Neural progenitor cell (in vitro differentiated cells): ENCODE measurements around the gene SFMBT1. TPM values are rescaled to one million over a fixed set of nuclear protein-coding genes. Genes with fewer than 3 reads are reported as not detected.

Experiments
- DNase-seq: peaks from one replicate; pipeline ENCODE4 v3.0.0-alpha.2; 2016; ENCODE audit warnings: low spot score
- H2AFZ ChIP-seq: fragments of 200-600 bp; sonication (generic); replicated peaks from 2 replicates; pipeline ENCODE4 v1.6.1; 2016; ENCODE audit warnings: antibody characterized with exemption
- H3F3A ChIP-seq: fragments of 200-600 bp; sonication (generic); 2 replicates; pipeline ENCODE4 v1.6.1; 2016; ENCODE audit warnings: antibody characterized with exemption, low read depth
- H3K27ac ChIP-seq: fragments of 200-600 bp; sonication (generic); 2 replicates; pipeline ENCODE4 v1.5.1; 2016; ENCODE audit warnings: mild to moderate bottlenecking
- H3K27me3 ChIP-seq: fragments of 200-600 bp; sonication (generic); 2 replicates; pipeline ENCODE4 v1.6.1; 2016; ENCODE audit warnings: mild to moderate bottlenecking, moderate library complexity
- H3K36me3 ChIP-seq: fragments of 200-600 bp; sonication (generic); 2 replicates; pipeline ENCODE4 v1.5.1; 2016
- H3K4me1 ChIP-seq: fragments of 200-600 bp; sonication (generic); 2 replicates; pipeline ENCODE4 v1.6.1; 2016; ENCODE audit warnings: mixed run types
- H3K4me2 ChIP-seq: fragments of 200-600 bp; sonication (generic); 2 replicates; pipeline ENCODE4 v1.6.1; 2016
- H3K4me3 ChIP-seq: fragments of 200-600 bp; sonication (generic); 2 replicates; pipeline ENCODE4 v1.5.1; 2016
- H3K79me2 ChIP-seq: fragments of 200-600 bp; sonication (generic); 2 replicates; pipeline ENCODE4 v1.6.1; 2016; ENCODE audit warnings: low read depth
- H3K9ac ChIP-seq: fragments of 200-600 bp; sonication (generic); 2 replicates; pipeline ENCODE4 v1.6.1; 2016
- H3K9me3 ChIP-seq: fragments of 200-600 bp; sonication (generic); 2 replicates; pipeline ENCODE4 v1.5.1; 2016; ENCODE audit warnings: low read depth
- H4K20me1 ChIP-seq: fragments of 200-600 bp; sonication (generic); 2 replicates; pipeline ENCODE4 v1.6.1; 2016; ENCODE audit warnings: low read depth
- H3K27ac Mint-ChIP-seq: 3 replicates; pipeline ENCODE4 v1.8.0; 2021; ENCODE audit warnings: mixed read lengths
- H3K27me3 Mint-ChIP-seq: 2 replicates; pipeline ENCODE4 v1.8.0; 2022; ENCODE audit warnings: low read depth, mild to moderate bottlenecking, inconsistent platforms, moderate library complexity, mixed read lengths; ENCODE audit not compliant: insufficient read depth
- H3K36me3 Mint-ChIP-seq: 3 replicates; pipeline ENCODE4 v1.8.0; 2021; ENCODE audit warnings: mixed read lengths
- H3K4me1 Mint-ChIP-seq: 3 replicates; pipeline ENCODE4 v1.8.0; 2021; ENCODE audit warnings: mixed read lengths
- H3K4me3 Mint-ChIP-seq: 3 replicates; pipeline ENCODE4 v1.8.0; 2021; ENCODE audit warnings: mild to moderate bottlenecking, moderate library complexity, mixed read lengths
- H3K9me3 Mint-ChIP-seq: 3 replicates; pipeline ENCODE4 v1.8.0; 2020; ENCODE audit warnings: mixed read lengths
- CTCF ChIP-seq: fragments of 200-600 bp; sonication (generic); IDR thresholded peaks from 2 replicates; pipeline ENCODE4 v1.5.1; 2017; ENCODE audit warnings: antibody characterized with exemption, mild to moderate bottlenecking
- EZH2 ChIP-seq: fragments of 200-600 bp; sonication (generic); IDR thresholded peaks from 2 replicates; pipeline ENCODE4 v1.6.1; 2017; ENCODE audit warnings: antibody characterized with exemption, mild to moderate bottlenecking, moderate library complexity
- EZH2phosphoT487 ChIP-seq: fragments of 200-600 bp; sonication (generic); IDR thresholded peaks from 2 replicates; pipeline ENCODE4 v1.6.1; 2017; ENCODE audit warnings: antibody characterized with exemption
- total RNA-seq: library from RNA; depleted of rRNA; stranded (reverse); fragments of >200 nt; gene quantifications from 2 replicates; pipeline ENCODE4 v1.2.3, GENCODE V29; 2015; ENCODE audit warnings: low replicate concordance

The SFMBT1 gene
- total RNA-seq, 1 donor from 2014 or later = 18.5 TPM

- Histone ChIP-seq H3K9ac (no peak overlapping the region), H3K4me2 (no peak overlapping the region), H3K4me1 (no peaks in the 10 kb centered on the region), H3K79me2 (no peaks in the 10 kb centered on the region), H3K9me3 (no peaks in the 10 kb centered on the region), H3K4me3 (no peak overlapping the region), H3F3A (no peaks in the 10 kb centered on the region), H3K27me3 (no peaks in the 10 kb centered on the region), H4K20me1 (no peaks in the 10 kb centered on the region), H2AFZ (no peak overlapping the region), H3K27ac (no peak overlapping the region), H3K36me3 (no peaks in the 10 kb centered on the region)
- H3K36me3 Mint-ChIP-seq = no peaks in the 10 kb centered on the region
- H3K9me3 Mint-ChIP-seq = peaks cover 8% of the 10 kb centered on the region
- TF ChIP-seq EZH2 (no peak), CTCF (no peak), EZH2phosphoT487 (no peak)
- DNase-seq = no peak
- H3K4me1 Mint-ChIP-seq = no peaks in the 10 kb centered on the region
- H3K27me3 Mint-ChIP-seq = no peaks in the 10 kb centered on the region
- H3K4me3 Mint-ChIP-seq = no peak overlapping the region
- H3K27ac Mint-ChIP-seq = no peak overlapping the region
Measured at GRCh38 chr3:52982839-52983238, 63.0 kb downstream of the SFMBT1 start.

GRCh38 chr3:52979190-52979983 is 66.5 kb downstream of the SFMBT1 start:
- Histone ChIP-seq H3K36me3 (no peaks in the 10 kb centered on the region), H3K4me3 (no peak overlapping the region), H2AFZ (no peak overlapping the region), H3K4me1 (no peaks in the 10 kb centered on the region), H3K9me3 (no peaks in the 10 kb centered on the region), H3K9ac (no peak overlapping the region), H3K27me3 (no peaks in the 10 kb centered on the region), H4K20me1 (no peaks in the 10 kb centered on the region), H3K79me2 (peaks cover 6% of the 10 kb centered on the region), H3F3A (no peaks in the 10 kb centered on the region), H3K4me2 (no peak overlapping the region), H3K27ac (no peak overlapping the region)
- Mint-ChIP-seq H3K9me3 (peaks cover 8% of the 10 kb centered on the region), H3K4me3 (no peak overlapping the region), H3K27me3 (no peaks in the 10 kb centered on the region), H3K27ac (no peak overlapping the region), H3K36me3 (no peaks in the 10 kb centered on the region), H3K4me1 (no peaks in the 10 kb centered on the region)
- DNase-seq = no peak
- TF ChIP-seq CTCF (no peak), EZH2phosphoT487 (no peak), EZH2 (no peak)

- Mint-ChIP-seq H3K27ac (no peak overlapping the region), H3K4me1 (no peaks in the 10 kb centered on the region), H3K4me3 (no peak overlapping the region), H3K27me3 (no peaks in the 10 kb centered on the region), H3K36me3 (no peaks in the 10 kb centered on the region), H3K9me3 (peaks cover 8% of the 10 kb centered on the region)
- TF ChIP-seq CTCF (no peak), EZH2 (no peak)
- H3K79me2 ChIP-seq = peaks cover 6% of the 10 kb centered on the region
- H3K9ac ChIP-seq = no peak overlapping the region
- H3K4me3 ChIP-seq = no peak overlapping the region
- no peaks in the 10 kb centered on the region for H3K27me3 ChIP-seq
- H4K20me1 ChIP-seq = no peaks in the 10 kb centered on the region
- H3K36me3 ChIP-seq = no peaks in the 10 kb centered on the region
- no peaks in the 10 kb centered on the region for H3K4me1 ChIP-seq
- no peaks in the 10 kb centered on the region for H3F3A ChIP-seq
- H3K9me3 ChIP-seq = no peaks in the 10 kb centered on the region
- H3K4me2 ChIP-seq = no peak overlapping the region
- no peak overlapping the region for H3K27ac ChIP-seq
- DNase-seq = no peak
- no peak overlapping the region for H2AFZ ChIP-seq
Measured at GRCh38 chr3:52978109-52978754, 67.6 kb downstream of the SFMBT1 start.
